GM04503 (cell line): ENCODE measurements around the gene SLC44A3.
A peak's percentile ranks its signal among the peaks of the same experiment; 100 is the strongest.
"Not testable (repeated sequence)": the region's sequence is repeated elsewhere in the genome, so short reads cannot be mapped to it uniquely, and the experiment has no call there.

Experiments
- DNase-seq: peaks from one replicate; pipeline ENCODE4 v3.0.0-alpha.2; 2012; ENCODE audit warnings: low read depth

Gene SLC44A3

DNA sequence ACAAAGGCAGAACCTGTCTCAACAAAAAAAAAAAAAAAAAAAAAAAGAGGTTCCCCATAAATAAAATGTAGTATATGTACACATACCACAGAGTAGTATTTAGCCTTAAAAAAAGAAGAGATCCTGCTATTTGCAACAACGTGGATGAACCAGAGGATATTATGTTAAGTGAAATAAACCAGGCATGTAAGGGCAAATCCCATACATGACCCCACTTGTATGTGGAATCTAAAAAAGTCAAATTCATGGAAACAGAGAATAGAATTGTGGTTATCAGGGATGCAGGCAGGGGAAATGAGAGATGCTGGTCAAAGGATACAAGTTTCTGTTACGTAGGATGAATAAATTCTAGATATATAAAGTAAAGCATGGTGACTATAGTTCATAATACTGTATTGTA lies 16.7 kb downstream of the SLC44A3 start:
- no peak for DNase-seq

DNA sequence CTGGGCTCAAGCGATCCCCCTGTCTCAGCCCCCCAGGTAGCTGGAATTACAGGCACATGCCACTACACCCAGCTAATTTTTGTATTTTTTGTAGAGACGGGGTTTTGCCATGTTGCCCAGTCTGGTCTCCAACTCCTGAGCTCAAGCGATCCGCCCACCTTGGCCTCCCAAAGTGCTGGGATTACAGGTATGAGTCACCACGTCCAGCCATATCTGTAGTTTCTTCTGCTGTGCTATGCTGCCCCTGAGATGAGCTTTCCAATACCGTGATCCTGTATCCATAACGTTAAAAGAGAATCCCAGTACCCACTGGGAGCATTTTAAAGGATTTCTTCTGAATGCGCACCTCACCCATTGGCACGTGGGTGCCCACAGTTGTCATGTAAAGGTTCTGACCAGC lies 20.2 kb downstream of the SLC44A3 start:
- DNase-seq = not testable (repeated sequence)

DNA sequence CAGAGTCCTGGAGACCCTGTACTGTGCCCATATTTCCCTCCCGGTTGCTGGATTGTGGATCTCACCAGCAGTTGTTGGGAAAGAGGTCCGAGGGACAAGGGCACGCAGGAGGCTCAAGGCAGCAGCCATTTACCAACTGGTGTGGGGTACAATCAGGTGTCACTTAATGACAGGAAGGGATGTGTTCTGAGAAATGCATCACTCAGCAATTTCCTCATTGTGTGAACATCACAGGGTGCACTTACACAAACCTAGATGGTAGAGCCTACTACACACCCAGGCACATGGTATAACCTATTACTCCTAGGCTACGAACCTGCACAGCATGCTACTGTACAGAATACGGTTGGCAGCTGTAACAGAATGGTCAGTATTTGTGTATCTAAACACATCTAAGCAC lies 20.7 kb downstream of the SLC44A3 start:
- no peak for DNase-seq

DNA sequence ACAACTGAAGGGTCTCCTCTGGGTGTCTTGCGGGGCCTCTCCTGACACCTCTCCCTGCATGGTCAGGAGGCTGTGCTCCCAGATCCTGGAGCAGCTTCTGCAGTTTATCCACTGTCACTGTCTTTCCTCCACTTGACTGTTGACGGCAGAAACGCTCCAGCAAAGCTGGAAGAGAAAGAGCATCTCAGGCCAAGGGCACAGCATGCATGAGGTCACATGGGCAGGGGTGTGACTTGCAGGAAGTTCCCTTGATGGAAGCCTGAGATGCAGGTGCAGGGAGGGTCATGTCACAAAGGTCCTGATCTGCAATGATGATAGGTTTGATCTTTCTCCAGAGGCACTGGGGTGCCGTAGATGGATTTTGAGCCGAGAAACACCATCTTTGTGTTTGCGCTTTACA lies 23.3 kb downstream of the SLC44A3 start:
- no peak for DNase-seq

DNA sequence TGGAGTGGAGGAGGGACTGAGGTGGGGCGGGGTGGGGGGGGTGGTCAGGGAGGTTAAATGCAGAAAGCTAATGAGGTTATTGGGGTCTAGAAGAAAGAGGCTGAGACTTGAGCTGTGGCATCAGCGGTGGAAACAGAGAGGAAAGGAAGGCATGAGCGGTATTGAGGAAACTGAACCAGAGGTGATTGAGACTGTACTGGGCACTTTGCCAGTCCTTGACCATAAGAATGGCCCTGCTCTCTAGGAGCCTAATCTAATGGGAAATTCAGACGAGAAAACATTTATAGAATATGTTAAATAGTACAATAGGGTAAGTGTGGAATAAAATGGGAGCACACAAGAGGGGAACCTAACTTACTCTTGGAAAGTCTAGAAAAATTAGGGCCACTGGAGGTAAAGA lies 23.7 kb downstream of the SLC44A3 start:
- DNase-seq = no peak

DNA sequence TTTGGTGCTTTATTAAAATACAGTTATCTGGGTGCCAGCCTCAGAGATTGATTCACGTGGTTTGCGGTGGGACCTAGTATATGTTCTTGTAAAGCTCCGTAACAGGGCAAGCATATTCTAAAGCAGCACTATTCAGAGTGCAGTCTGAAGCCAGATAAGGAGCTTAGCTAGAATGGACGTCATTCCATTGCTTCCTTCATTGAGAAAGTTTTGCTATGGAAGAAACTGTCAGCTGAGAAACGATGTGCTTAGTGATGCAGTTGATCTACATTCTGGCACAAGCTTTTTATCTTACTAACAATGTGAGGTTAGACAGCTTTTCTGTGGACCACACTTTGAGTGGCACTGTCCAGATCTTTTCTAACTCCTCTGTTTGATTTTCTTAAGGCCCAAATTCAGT lies 26.2 kb downstream of the SLC44A3 start:
- DNase-seq = no peak

DNA sequence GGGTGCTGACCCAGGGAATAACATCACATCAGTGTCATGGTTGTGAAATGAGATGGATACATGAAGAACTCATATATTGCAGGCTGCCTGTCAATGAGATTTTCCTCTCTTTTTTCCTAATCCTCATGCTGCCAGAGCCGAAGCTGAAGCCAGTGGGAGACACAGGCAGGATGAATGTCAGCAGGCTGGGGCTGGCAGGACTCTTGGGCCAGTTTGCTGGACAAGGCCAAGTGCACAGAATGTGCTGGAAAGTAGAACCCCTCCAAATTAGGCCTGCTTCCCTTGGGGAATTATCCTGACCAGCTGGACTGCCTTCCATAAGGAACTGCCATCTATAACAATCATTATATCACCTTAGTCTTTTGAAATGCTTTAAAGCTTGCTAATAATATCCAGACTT lies 31.4 kb downstream of the SLC44A3 start:
- DNase-seq = no peak

DNA sequence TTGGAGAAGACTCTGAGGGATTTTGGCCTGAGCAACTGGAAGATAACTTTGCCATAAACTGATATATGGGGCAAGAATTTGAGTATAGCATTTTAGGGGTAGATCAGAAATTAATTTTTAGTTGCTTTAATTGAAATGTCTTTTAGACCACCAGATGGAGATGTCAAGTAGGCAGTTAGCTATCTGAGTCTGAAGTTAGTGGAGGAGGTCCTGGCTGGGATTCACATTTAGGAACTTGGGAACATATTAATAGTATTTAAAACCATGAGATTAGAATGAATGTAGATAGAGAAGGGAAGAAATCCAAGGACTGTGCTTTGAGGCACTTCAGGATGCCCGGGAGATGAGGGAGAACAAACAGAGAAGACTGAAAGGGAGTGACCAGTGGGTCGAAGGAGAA lies 32.6 kb downstream of the SLC44A3 start:
- no peak for DNase-seq

DNA sequence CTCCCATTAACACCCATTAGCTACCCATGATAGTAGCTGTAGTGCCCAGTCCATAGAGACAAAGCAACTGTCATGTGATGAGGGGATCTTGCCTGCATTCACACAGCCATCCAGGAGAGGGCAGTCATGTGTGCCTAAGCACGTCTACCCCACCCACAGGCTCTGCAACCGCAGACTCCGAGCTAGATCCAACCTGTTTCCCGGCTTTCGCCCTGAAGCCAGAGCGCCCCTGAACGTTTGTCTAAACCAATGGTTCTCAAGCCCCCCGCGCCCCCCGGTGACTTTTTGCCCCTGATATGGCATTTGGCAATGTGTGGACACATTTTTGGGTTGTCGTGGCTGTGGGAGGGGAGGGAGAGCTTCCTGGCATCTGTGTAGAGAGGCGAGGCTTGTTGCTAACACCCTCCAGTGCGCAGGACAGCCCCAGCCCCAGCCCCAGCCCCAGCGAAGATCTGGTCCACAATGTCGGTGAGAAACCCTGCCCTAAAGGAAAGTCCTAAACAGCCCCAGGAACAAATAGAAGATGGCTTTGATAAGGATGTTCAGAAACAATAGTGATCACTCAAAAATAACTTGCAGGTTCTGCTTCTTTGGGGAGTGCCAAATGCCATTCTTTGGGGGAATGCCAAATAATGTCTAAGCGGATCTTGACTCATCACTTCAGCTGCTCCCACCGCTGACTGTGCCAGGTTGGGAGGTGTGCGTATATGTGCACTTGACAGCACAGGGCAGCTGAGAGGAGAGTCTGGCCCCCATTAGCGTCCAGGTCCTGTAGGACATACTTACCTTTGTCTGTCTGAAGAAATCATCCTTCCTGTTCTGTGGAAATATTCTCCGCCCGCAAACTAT lies 34.5 kb downstream of the SLC44A3 start:
- DNase-seq = no peak

DNA sequence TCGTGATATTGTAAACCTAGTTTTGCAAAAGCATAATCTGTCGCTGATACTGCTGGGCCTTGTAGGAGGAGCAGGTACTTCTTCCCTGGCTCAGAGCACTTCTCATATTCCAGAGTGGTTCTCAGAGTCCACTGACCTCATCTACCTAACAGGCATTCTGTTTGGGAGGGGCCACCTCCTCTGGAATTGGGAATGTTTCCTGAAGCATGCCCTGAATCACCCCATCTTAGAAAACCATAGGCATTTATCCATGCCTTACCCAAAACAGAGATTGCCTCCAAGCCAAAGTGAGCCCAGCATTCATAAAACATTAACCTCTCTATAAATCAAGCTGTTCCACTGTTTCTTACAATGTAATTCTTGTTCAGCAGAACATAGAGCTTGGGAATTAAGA lies 35.1 kb downstream of the SLC44A3 start:
- DNase-seq = no peak

DNA sequence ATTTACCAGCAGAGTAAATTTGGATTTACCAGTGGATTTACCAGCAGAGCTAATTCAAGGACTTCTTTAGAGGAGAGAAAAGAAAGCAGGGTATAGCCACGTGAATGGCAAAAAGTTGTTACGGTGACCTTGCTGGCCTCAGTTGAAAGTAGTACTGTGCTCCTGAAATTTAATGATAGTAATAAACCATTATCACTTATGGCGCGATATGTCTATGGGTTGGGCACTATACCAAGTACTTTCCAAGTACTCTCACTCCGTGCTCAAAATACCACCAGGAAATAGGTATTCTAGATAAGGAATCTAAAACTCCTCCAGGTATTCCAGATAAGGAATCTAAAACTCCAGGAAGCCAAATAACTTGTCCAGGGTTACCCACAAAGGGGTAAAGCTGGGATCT lies 35.8 kb downstream of the SLC44A3 start:
- DNase-seq = no peak

DNA sequence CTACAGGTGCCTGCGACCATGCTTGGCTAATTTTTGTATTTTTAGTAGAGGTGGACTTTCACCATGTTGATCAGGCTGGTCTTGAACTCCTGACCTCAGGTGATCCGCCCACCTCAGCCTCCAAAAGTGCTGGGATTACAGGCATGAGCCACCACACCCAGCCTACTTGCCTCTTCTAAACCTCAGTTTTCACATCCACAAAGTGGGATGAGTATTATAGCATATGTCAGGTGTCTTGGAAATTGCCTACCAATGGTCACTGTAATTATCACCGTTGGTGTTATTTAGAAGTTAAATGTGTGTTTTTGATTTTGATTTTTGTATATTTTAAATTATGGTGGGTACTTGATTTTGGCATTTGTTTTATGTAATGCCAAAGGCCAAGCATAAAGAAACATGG lies 36.7 kb downstream of the SLC44A3 start:
- no peak for DNase-seq

DNA sequence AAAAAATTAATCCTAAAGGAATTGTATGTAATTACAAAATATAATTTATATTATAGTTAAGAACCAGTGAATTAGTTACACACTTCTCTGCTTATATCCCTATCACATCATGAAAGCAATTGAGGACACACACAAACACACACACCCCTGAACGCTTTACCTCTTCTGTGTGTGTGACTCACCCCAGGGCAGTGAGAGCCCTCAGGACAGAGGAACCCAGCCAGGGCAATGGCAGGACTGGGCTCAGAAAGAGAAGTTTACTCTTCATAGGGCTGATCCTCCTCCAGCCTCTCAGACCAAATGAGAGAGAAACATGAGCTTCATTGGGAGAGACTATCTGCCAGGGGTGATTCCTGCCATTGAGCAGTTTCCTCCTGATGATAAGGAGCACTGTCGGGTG lies 38.1 kb downstream of the SLC44A3 start:
- DNase-seq = no peak

DNA sequence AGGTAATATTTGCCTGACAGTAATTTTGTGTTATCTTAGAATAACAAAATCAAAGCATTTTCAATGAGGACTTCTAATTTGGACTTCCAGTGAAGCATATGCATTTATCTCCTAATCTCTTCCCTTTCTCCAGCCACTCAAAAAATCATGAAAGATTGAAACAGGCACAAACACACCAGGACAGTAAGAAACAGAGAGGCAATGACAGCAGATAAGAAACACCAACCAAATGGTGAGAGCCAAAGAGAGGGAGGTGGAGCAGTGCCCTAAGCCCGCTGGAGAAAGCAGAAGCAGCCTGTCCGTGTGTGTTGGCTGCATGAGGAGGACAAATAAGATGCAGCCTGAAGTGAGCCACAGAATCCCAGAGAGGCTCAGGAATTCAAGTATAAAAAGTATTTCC lies 39.0 kb downstream of the SLC44A3 start:
- no peak for DNase-seq

DNA sequence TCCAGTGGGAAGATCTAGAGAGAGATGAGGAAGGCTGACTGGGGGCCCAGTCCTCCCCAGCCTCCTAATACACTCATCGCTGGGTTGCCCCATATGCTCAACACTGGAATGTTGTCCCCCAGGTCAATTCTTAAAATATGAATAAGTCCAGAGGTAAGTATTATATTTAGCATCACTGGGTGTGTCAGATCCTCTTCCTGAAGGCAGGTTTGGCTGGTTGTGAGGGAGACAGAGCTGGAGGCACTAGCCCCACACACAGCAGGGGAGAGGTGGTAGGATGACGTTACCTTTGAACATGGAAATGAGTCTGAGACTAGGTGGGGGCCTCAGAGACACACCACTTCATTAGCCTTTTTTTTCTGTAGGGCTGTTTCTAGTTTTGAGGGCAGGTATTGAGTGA lies 42.6 kb downstream of the SLC44A3 start:
- no peak for DNase-seq

DNA sequence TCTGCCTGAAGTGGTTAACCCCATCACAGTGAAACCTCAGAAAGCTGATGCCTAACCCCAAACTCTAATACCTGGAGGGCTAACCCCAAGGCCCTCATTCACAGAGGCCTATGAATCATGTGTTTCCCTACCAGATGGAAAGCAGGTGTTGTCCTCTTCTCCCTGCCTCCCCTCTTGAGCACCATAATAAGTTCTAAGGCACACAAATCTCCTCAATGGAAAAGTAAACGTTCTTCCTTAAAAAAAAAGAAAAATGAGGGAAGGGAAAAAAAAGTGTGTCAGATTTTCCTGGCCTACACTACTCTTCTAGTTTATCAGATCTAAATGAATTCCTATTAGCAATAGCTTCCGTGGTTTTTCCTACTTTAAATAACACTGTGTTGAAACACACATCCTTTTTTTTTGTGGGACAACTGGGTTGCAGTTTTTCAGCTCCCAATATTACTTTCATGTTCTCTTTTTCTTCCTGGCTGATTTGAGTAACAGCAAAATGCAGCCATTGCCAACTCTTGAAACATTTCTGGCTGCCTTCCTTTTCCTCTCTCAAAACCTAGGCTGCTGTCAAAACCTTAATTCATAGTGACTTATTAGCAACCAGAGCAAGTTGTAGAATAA lies 43.2 kb downstream of the SLC44A3 start:
- no peak for DNase-seq

DNA sequence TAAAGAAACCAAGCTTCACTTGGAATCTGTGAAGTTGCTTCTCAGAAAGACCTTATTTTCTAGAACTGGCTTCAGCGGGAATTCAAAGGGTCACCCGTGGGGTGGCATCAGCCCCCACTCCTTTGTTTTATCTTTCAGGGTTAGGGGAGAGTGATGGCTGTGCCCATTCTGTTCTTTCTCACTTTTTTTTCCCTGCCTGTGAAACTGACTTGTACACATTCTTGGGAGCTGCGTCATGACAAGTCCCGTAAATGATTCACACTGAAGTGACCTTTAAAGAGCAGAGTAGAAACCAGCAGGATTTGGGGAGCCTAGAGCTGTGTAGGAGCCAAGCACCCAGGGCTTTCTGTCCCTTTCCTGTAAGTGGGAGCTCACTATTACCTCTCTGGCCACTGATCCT lies 43.8 kb downstream of the SLC44A3 start:
- DNase-seq = peak; percentile 78

DNA sequence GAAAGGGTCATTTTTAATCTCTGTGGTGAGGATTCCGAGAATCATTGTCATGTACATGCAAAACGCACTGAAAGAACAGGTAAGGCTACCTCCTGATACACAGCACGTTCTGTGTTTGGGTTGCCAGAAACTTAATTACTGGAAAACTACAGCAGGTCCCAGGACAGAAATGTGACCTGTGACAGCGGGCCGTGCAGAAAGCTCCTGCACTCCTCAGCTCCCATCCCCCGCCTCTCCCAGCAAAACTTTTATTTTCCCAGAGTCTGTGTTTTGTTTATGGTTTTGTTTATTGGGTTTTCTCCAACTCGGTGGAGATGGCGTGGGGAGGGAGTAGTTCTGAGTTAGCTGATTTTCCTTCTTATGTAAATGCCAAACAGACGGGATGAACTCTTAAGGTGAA lies 44.7 kb downstream of the SLC44A3 start:
- no peak for DNase-seq

DNA sequence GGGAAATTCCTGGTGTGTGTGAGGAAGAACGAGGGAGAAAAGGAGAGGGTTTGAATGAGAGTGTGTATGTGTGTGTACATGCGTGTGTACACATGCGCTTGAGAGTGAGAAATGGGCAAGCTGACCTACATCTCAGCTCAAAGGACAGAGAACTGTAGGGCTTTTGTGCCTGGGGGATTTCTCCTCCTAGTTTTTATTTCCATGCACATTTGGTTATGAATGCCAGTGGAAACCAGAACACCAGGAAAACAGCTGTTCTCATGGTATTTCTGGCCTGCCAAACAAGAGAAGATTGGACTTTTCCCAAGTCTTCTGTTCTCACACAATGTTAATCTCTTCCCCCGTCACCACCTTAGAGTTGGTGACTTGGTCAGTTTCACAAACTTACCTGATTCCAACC lies 45.2 kb downstream of the SLC44A3 start:
- DNase-seq = no peak

DNA sequence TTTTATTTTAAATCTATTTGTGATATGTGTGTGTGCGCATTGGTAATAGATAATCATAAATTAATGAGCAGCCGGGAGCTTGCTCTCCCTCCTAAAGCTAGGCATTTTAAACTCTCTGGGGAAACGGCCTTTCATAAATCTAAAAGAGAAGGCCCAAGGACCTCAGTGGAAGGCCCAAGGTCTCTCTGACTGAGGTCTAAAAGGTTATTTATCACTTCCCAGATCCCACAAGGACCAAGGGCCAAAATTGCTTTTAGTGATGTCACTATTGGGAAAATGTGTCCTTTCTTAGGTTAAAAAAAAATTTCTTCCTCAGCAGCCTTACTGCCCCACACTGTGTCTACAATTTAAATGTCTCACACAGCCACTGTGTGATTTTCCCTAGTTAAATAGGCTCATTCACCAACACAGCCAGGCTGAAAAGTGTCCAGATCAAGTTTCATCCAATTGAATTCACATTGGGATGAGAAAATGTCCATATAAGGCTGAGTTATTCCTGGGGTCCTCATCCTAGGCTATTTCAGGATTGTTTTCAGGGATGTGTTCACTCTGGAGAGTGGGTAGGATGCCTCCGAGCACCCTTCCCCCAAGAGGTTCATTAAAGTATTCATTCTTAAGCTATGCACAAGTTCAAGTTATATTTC lies 46.1 kb downstream of the SLC44A3 start:
- DNase-seq = no peak

DNA sequence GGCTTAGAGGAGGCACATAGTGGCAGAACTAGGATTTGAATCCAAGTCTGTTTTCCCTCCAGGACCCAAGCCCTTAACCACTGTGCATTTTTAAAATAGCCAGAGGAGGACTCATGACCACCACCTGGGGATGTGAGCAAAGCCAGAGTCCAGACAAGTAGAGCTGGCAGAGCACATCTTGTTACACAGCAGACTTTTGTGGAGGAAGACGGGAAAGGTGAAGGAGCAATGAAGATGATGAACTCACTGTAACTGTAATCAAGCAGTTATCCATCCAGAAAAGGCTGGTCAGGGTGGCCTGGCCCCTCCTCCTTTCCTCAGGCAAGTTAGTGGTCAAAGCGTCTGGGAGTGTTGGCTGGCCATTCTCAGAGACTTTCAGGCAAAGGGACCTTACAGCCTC lies 50.9 kb downstream of the SLC44A3 start:
- no peak for DNase-seq

DNA sequence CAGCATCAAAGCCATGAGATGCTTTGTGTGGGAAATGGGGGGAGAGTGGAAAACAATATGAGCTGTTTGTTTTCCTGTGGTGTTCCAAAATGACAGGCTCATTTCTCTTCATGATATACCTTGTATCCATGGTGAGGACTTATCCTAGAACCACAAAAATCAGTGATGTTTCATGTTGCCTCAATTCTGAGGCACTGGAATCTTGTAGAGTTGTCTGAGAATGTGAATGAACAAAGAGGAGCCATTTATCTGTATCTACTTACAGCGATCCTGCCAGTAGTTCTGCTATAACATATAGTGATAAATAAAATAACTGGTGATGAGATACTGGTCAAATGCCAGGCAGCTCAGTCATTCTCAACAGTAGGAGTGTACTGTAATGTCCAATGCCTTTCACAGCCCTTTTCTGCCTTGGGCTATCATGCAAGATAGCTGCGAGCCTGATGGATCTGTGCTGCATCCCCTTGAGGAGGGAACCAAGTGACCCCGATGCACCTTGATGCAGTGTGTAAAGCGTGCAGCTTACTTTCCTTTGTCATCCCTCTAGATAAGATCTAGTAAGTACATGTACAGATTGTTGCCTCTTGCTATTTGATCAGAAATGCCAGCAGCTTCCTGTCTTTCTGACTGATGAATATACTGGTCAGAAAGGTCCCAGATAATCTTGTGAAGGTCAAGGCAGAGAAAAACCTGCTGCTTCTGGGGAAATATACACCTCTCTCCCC lies 52.8 kb downstream of the SLC44A3 start:
- DNase-seq = no peak
